ENCODE measurements around the gene ADNP2.
"Not testable (repeated sequence)": the region's sequence is repeated elsewhere in the genome, so short reads cannot be mapped to it uniquely, and the experiment has no call there.

ADNP2 gene

DNA sequence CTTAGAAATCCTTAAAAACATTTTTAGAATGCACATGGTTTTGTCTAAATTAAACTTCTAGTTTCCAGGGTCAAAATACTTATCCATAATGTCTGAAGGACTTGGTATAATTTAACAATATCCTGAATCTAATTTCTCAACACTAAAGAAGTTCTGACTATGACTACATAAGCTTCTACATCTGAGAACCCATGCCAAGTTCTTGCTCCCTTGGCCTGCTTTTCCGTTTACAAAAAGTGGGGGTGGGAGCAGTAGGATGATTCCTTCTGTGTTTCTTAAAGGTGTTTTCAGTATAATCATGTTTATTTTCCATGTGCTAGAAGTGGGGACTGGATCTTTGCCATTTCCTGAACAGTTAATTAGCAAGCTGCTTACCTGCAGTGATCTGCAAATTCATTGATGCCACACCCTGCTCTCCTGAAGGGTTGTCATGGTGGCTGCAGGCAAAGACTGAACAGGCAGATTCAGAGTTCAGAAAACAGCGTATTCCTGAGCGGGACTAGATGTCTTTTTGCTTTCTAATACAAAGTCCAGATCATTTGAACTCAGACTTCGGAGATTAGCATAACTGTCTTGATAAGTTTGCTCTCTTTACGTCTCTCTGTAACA is 36.2 kb downstream of the ADNP2 start:
- DNase-seq (ENCODE audit: low read depth in 2 of 2), result no peak

DNA sequence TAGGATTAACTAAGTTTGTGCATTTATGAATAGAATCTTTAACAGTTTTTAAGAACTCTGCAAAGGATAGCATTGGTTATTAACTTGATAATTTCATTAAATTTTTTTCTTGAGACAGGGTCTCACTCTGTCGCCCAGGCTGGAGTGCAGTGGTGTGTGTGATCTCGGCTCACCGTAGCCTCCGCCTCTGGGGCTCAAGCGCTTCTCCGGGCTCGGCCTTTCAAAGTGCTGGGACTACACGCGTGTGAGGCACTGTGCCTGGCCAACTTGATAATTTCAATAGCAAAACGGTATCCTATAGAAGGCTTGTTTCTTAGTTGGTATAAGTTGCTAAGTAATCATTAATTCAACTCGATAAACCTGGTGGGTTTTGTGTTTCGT is 38.0 kb downstream of the ADNP2 start:
- no peak for DNase-seq (ENCODE audit: low read depth in 2 of 2)

DNA sequence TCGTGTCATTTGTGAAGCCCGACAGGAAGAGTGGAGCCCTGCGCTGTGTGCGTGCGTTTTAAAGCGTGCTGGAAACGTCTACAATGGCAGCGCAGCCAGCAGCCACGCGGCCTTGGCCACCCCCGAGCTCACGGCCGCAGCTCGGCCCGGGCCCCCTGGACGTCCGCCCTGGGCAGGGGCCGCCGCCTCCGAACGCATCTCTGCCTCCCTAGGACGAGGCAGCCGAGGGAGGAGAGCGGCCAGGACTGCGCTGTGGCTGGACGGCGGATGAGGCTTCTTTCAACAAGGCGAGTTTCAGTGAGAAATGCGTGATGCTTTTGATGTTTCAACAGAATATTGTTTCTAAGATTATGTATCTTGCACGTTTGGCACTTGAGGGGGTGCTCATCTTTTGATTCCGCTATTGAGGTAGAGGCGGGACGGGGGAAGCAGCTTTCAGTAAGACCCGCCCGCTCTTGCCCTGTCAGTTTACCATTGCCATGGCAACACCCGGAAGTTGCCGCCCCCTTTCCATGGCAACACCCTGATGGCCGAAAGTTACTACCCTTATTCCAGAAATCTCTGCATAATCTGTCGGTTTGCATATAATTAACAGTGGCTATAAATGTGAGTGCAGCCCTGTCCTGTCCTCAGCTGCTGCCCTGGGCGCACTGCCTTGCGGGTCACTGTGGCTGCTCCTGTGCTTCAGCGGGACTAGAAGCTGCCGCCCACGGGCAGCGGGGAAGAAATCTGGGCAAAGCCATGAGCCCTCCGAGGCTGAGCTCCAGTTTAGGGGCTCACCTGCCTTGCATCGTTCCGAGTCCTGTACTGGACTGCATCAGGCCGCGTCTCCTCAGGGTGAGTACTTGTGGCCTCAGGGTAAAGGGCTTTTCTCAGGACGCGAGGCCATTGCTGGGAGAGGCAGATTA is 38.6 kb downstream of the ADNP2 start:
- DNase-seq (ENCODE audit: low read depth in 2 of 2), result peak; percentile 58 to 75

DNA sequence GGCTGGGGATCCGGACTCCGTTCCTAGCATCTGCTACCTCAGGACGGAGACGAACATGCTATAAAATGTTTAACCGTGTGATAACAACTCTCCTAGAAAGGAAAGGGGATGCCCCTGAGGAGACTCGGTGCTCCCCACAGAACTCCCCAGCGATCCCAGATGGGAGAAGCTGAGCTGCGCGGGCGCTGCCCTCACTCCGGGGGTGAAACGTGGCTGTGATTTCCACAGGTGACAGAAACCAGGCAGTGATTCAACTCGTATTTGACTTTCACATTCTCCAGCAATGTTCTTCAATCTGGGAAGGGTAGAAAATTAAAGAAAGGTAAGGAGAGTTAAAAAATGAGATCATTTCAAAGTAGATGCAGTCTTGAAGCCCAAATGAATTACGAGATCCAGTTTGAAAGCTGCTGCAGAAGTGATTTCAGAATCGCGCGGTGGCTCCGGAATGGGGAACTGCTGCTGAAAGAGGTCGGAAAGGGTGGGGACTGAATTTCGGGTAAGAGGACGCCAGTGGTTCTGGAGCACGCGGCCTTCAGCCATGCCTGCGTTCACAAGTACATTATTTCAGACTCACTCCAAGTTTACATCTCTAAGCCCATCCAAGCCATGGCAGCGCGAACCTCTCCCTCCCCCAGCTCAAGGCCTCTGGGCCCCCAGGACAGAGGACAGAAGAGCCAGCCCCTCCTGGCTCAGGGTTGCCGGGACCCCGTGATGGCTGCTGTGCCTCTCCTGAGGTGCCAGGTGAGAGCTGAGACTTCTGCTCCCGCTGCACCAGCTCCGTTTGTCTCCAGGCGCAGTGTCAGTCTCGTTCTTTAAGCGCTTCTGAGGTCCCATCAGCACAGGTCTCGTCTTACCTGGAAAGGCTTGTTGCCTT is 39.5 kb downstream of the ADNP2 start:
- DNase-seq (ENCODE audit: low read depth in 2 of 2), result no peak

DNA sequence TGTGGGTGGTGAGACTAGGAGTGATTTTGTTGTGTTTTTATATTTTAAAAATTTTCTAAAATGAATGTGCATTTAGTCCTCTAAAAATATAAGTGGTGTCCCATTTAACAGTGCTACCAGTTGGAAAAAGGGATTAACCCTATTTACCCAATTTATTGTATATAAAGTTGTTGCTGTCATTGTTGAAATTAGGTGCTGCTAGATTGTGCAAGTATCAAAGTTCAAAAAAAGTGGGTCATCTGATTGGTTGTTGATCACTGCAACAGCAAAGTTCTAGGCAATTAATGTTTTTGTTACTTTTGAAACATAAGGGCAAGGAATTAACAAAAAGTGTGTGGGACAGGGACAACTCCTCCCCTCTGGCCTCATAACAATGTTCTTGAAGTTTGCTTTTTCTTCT is 40.6 kb downstream of the ADNP2 start:
- no peak for DNase-seq (ENCODE audit: low read depth in 2 of 2)

DNA sequence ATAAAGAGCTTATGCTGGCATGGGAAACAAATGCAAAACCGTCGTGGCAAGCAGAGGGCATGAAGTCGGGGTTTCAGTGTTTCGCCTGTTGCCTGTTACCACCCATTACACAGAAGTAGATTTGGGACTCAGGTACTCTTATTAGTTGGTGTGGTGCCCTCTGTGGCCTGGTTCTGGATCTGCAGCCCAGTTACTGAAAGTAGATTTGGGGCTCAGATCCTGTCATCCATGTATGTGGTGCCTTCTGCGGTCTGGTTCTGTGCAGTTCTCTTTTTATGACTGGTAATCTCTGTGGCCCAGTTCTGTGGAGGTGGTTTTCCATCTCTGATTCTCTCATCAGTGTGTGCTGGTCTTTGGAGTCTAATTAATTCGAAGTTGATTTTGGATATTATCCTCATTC is 45.2 kb downstream of the ADNP2 start:
- DNase-seq (ENCODE audit: low read depth in 2 of 2), result no peak

DNA sequence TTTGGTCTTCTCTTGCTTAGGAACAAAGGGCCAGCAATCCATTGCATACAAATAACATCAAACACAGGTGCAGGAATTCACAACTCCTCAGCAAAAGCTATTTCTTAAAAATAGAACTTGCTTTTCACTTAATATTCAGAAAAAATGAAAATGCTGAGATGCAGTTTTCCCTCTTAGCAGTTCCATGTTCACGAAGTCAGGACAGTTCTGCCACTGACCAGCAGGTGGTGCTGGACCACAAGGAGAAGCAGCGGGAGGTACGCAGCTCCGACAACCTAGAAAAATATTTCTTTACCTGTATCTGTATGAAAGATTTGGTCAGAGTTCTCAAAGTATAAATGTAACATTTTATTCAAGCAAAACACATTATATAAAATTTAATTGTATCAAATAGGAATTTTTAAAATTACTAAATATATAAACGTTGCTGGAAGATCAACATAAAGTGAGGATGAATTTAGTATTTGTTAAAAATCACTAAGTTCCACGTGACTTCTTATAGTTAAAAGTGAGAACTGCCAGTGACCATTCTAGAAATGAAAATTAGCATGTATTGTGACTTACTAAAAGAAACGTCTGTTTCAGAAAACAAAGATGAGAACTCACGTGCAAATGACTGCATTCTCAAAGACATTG is 48.8 kb downstream of the ADNP2 start:
- peak; percentile 49 to 78 for DNase-seq (ENCODE audit: low read depth in 2 of 2)

DNA sequence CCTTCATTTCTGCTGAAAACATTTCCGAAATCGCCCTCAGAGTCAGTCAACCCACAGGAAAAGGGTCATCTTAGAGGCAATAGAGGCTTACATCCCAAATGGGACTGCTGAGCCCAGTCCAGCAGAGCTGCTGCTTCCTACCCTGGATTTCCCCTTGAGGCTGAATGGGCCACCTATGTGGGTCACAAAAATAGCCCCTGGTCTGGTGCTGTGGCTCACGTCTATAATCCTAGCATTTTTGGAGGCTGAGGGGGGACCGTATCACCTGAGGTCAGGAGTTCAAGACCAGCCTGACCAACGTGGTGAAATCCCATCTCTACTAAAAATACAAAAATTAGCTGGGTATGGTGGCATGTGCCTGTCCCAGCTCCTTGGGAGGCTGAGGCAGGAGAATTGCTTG is 49.3 kb downstream of the ADNP2 start:
- no peak for DNase-seq (ENCODE audit: low read depth in 2 of 2)

DNA sequence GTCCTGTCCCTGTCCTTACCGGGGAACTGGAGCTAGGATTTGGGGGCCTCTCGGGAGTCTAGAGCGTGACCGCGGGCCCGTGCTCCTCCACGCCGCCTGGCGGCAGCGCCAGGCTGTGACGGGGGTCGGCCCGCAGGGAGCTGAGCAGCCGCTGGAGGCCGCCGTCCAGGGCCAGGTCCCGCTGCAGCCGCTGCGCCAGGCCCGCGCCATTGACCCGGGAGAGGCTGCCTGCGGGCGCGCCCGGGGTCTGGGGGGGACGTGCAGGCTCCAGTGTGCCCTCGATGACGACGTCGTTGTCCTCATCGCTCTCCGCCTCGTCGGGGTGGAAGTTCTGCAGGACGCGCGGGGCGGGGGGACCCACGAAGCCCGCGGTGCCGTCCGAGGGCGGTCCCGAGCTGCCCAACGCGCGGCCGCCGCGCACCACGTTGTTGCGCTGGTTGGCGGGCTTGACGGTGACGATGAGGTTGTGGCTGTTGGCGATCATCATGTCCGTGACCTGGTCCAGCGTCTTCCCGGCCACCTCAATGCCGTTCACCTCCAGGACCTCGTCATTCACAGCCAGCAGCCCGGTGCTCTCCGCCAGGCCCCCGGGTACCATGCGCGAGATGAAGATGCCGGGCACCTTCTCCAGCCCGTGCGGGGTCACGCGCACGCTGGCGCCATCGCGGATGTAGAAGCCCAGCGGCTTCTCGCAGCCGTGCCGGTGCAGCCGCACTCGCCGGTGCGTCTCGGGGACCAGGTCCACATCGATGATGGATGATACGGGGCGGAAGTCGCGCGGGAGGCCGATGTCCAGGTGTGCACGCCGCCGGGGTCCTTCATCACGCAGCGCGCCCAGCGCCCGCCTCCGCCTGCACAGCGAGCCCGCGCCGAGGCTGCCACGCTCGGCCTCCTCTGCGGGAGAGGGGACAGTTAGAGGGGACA is 50.9 kb downstream of the ADNP2 start:
- peak in 1 of 2 experiments; percentile 29 for DNase-seq (ENCODE audit: low read depth in 2 of 2)

DNA sequence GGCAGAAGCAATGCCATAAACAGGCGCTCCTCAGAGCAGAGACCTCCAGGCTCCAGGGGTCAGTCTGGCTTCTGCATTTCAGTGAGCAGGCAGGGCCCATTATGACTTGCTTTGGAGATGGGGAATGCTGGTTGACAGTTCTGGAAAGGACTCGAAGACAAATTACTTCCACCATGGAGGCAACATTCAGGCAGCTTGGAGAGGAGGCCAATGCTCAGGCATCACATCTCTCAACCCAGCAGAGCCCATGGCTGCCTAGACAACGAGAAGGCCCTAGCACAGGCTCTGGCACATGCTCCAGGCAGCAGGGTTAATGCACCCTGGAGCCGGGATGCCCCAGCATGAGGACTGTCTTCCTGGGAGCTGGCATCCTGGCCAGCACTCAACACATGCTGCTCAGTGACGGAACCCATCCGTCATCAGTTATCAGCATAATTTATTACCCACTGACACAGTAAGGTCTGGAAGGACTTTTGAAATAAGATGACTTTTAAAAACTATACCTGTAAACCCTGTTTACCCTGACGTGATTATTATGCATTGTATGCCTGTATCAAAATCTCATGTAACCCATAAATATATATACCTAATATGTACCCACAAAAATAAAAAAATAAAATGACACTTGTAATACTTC is 52.8 kb downstream of the ADNP2 start:
- no peak for DNase-seq (ENCODE audit: low read depth in 2 of 2)

DNA sequence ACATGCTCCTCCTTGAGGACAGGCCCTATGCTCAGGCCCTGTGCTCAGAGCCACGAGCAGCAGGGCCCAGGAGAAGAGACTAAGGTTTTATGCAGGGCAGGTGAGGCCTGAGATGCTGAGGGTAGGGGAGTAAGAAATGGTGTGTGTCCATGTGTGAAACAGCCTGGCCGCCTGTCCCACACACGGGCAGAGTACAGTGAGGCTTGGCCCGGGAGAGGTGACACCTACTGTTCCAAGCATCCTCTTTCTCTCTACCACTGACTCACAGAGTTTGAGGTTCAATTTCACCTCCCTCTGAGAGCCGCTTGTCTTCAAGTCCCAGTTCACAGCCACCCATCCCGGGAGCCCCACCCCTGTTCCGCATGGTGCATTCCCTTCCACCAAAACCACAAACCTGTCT is 54.1 kb downstream of the ADNP2 start:
- no peak for DNase-seq (ENCODE audit: low read depth in 2 of 2)

DNA sequence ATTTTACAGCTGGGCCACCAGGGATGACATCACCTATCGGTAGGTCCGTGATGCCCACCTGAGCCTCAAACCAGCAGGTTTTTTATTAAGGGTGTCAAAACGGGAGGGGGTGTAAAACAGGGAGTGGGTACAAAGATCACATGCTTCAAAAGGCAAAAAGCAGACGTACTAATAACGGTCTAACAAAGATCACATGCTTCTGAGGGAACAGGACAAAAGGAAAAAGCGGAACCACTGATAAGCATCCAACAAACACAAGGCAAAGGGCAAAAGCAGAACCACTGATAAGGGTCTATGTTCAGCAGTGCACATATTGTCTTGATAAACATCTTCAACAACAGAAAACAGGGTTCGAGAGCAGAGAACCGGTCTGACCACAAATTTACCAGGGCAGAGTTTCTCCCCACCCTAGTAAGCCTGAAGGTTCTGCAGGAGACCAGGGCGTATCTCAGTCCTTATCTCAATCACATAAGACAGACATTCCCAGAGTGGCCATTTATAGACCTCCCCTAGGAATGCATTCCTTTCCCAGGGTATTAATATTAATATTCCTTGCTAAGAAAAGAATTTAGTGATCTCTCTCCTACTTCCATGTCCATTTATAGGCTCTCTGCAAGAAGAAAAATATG is 55.8 kb downstream of the ADNP2 start:
- not testable (repeated sequence) for DNase-seq (ENCODE audit: low read depth in 2 of 2)

DNA sequence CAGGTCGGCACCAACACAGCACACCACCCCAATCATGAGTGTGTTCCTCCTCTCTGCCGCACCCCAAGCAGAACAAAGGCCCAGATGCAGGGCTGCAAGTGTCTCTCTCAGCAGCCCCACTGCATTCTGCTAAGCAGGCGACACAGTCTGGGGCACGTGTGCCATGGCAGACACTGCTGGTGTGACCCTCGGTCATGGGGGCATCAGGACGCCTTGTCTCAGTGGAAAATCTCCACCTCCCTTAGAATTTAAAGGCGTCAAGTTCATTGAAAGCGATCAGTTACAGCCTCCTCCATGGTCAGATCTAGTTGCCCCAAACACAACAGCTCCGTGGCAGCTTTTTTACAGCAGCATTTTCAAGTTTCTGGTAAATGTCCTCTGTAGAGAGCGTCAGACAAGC is 57.2 kb downstream of the ADNP2 start:
- DNase-seq (ENCODE audit: low read depth in 2 of 2), result no peak

DNA sequence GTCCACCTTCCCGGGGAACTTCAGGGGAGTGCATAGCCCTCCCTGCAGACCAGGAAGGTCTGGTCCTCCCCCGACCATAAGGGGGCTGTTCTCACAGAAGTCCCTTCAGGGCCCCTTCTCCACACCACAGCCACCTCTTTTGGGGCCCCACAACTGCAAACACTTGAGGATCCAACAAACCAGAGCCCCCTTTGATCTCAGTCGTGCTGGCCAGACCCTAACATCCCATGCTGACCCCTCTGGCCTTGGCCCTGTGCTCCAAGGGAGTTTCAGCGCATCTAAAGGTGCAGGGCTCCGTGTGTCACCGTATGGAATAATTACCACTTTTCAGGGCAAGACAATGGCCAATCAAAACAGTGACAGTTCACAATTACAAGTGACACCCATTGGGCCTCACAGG is 57.7 kb downstream of the ADNP2 start:
- DNase-seq (ENCODE audit: low read depth in 2 of 2), result no peak

DNA sequence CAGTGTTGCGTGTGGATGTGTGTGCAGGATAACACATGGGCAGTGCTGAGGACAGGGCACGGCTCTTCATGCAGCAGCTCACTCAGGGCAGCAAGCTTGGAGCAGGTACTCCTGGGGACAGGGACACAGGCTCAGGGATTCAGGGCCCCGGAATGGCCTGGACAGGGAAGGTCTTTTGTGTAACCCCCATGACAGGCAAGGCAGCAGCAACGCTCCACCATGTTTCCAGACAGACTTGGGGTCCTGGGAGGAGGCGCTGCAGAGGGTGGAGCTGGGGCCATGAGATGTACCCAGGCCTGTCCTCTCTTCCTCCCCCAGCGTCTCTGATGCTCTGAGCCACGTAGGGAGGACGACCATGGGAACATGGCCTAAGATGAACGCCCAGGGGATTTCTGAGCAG is 58.3 kb downstream of the ADNP2 start:
- DNase-seq (ENCODE audit: low read depth in 2 of 2), result no peak

DNA sequence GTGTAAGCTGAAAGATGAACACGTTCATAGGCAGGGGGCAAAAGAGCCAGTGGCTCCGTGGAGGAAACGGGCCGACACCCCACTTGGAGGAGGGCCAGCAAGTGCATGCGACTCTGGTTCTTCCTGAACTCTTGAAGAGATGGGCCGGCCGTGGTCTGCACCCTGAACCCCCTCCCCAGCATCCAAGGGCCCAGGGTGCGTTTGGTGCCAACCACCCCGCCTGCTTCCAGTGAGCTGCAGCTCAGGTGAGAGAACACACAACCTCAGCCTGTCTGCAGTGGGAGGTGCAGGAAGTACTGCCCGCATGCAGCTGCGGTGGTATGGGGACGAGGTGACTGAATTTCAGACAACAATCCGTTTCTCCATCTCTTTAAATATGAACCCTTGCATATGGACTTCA is 58.9 kb downstream of the ADNP2 start:
- no peak for DNase-seq (ENCODE audit: low read depth in 2 of 2)

DNA sequence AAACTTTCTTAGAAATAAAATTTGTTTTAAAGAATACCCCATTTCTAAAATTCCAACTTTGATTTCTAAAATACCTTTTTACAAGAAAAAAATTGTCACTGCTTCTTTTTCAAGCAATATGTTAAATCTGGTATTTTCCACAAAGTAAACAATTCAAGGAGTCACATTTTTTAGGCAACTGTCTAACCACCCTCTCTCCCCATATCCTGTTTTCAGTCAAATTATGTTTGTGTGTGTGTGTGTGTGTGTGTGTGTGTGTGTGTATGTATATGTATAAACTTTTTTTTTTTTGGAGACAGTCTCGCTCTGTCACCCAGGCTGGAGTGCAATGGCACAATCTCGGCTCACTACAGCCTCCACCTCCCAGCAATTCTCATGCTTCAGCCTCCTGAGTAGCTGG is 59.3 kb downstream of the ADNP2 start:
- DNase-seq (ENCODE audit: low read depth in 2 of 2), result no peak

DNA sequence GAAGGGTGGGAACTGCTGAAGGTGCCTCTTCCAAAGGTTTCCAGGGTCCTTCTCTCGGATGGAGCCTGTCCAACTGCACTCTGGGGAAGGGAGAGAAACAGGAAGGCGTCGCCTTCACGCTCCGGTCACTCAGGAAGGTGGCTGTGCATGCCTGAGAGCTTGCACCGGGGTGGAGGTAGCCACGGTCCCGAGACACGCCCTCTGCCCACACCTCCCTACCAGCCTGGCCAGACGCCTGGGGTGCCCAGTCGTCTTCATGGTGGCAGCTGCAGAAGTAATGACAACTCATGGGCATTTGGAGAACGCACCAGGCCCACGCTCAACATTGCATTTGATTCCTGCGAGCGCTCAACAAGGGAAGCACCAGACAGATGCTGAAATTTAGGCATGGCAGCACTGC is 59.9 kb downstream of the ADNP2 start:
- DNase-seq (ENCODE audit: low read depth in 2 of 2), result no peak

DNA sequence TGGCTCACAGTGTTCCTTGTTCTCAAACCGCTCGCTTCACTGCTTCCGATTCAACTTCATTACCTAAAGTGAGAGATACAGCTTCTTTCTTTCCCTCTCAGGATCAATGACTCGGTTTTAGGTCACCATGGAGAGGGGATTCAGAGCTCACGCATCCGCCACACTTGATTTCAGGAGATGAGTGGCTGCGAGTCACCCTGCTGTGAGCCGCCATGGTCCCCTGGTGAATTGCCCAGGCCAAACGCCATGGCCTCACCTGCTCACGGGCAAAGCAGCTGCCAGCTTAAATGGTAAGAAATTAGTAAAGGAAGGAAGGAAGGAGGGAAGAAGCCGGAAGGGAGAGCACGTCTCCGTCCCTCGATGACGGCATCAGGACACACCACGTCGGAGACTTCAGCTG is 60.5 kb downstream of the ADNP2 start:
- DNase-seq (ENCODE audit: low read depth in 2 of 2), result no peak
